ENCODE results near the gene OPTC. TPM values are rescaled to one million over a fixed set of nuclear protein-coding genes. Genes with fewer than 3 reads are reported as not detected.

The OPTC gene
- total RNA-seq, 2 donors from 2014 or later = not detected

- H3K4me3 ChIP-seq = no peak overlapping the region
- ATAC-seq (no peak), DNase-seq (no peak)
- no peaks in the 10 kb centered on the region for H3K9me3 ChIP-seq
- TF ChIP-seq CTCF (IDR thresholded peaks at IDR 0.05) = no peak
- TF ChIP-seq POLR2A (IDR thresholded peaks at IDR 0.05) = no peak
- H3K4me1 ChIP-seq = peaks cover 27% of the 10 kb centered on the region
- no peak overlapping the region for H3K27ac ChIP-seq
- intact Hi-C loops (cut with DNase I) = no loop called here
- H3K36me3 ChIP-seq (replicated peaks in 1 of 2; ENCODE audit: insufficient read depth in 1 of 2, low read depth in 2 of 2) = no peaks in the 10 kb centered on the region
- H3K27me3 ChIP-seq = no peaks in the 10 kb centered on the region
- 73 to 78% methylated on average over 4 of the region's 4 CpGs for WGBS, 2 donors
These were observed 30.2 kb downstream of the OPTC start for GRCh38 chr1:203524152-203524551.

GRCh38 chr1:203524824-203525223 is 30.9 kb downstream of the OPTC start:
- no peak overlapping the region for H3K4me3 ChIP-seq
- TF ChIP-seq CTCF (IDR thresholded peaks at IDR 0.05) = no peak
- no peak for TF ChIP-seq POLR2A (IDR thresholded peaks at IDR 0.05)
- H3K36me3 ChIP-seq (replicated peaks in 1 of 2; ENCODE audit: insufficient read depth in 1 of 2, low read depth in 2 of 2) = no peaks in the 10 kb centered on the region
- DNase-seq (no peak), ATAC-seq (no peak)
- intact Hi-C loops (cut with DNase I) = no loop called here
- peaks cover 20% of the 10 kb centered on the region for H3K4me1 ChIP-seq
- no peaks in the 10 kb centered on the region for H3K9me3 ChIP-seq
- WGBS, 2 donors = 89 to 96% methylated on average over 4 of the region's 4 CpGs
- H3K27ac ChIP-seq = no peak overlapping the region
- no peaks in the 10 kb centered on the region for H3K27me3 ChIP-seq

- intact Hi-C loops (cut with DNase I) = no loop called here
- TF ChIP-seq POLR2A (IDR thresholded peaks at IDR 0.05) (no peak), CTCF (IDR thresholded peaks at IDR 0.05) (no peak)
- WGBS, 2 donors = 94 to 98% methylated on average over 3 of the region's 3 CpGs
- DNase-seq (no peak), ATAC-seq (no peak)
- Histone ChIP-seq H3K27ac (no peak overlapping the region), H3K27me3 (no peaks in the 10 kb centered on the region), H3K4me3 (no peak overlapping the region), H3K9me3 (no peaks in the 10 kb centered on the region), H3K36me3 (replicated peaks in 1 of 2; ENCODE audit: insufficient read depth in 1 of 2, low read depth in 2 of 2) (no peaks in the 10 kb centered on the region), H3K4me1 (peaks cover 12% of the 10 kb centered on the region)
These were observed 31.7 kb downstream of the OPTC start for GRCh38 chr1:203525685-203526084.

GRCh38 chr1:203526130-203526529 is 32.2 kb downstream of the OPTC start:
- Histone ChIP-seq H3K27me3 (no peaks in the 10 kb centered on the region), H3K4me3 (no peak overlapping the region)
- no peak for ATAC-seq

More at GRCh38 chr1:203526130-203526529, 32.2 kb downstream of the OPTC start:
- Histone ChIP-seq H3K36me3 (replicated peaks in 1 of 2; ENCODE audit: insufficient read depth in 1 of 2, low read depth in 2 of 2) (no peaks in the 10 kb centered on the region), H3K4me1 (peaks cover 7% of the 10 kb centered on the region), H3K9me3 (no peaks in the 10 kb centered on the region), H3K27ac (no peak overlapping the region)
- TF ChIP-seq CTCF (IDR thresholded peaks at IDR 0.05) (no peak), POLR2A (IDR thresholded peaks at IDR 0.05) (no peak)
- no peak for DNase-seq
- WGBS, 2 donors = 80 to 90% methylated on average over 5 of the region's 5 CpGs
- intact Hi-C loops (cut with DNase I) = no loop called here
